ENCODE results near the gene LPCAT2. TPM values are rescaled to one million over a fixed set of nuclear protein-coding genes. Genes with fewer than 3 reads are reported as not detected.

LPCAT2 gene
- polyA plus RNA-seq, 2 of the 4 experiments (the other 2 are of a cell fraction), result 8.0 to 16.3 TPM

DNA sequence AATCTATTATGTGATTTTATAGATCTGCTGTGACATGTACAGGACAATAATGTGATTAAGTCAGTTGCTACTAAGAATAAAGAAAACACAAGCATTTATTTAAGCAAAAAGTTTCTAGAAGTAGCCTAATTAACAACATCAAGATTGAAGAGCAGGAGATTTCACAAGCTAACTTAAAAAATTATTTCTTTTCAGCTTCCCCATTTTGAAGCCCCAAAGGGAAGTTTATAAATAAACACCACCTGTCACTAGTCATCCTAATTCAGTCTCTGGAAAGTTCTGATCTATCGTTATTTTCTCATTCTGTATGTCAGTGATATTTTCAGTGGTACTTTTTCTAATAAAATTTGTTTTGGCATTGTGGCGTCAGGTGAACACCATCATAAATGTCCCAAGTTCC lies 65.9 kb downstream of the LPCAT2 start:
- CTCF ChIA-PET, result interaction anchor here (5.1 kb wide), 1 partner anchor 110 kb away, joined by 24 read pairs; no protein-coding TSS in a partner anchor
- no peaks in the 10 kb centered on the region for H3K4me1 ChIP-seq
- no peak for DNase-seq (ENCODE audit: low read depth in 1 of 2, low spot score in 1 of 2)
- 79% methylated on average over 2 of the region's 2 CpGs for WGBS (ENCODE audit: missing lambda C conversion rate)
- H3K27ac ChIP-seq, result no peak overlapping the region
- no peak for FAIRE-seq
- TF ChIP-seq HOXB5 (CRISPR knock-in tag; IDR thresholded peaks at IDR 0.05), result no peak
- no peak for TF ChIP-seq CEBPB (IDR thresholded peaks at IDR 0.05)
- H3K9me3 ChIP-seq, result no peaks in the 10 kb centered on the region
- ATAC-seq, result no peak
- H3K4me2 ChIP-seq, result no peak overlapping the region
- no peak overlapping the region for H3K4me3 ChIP-seq
- POLR2A ChIA-PET, result no interaction called here

- ChIA-PET POLR2A (no interaction called here), CTCF (interaction anchor here (5.1 kb wide), 1 partner anchor 110 kb away, joined by 24 read pairs; no protein-coding TSS in a partner anchor)
- H3K9me3 ChIP-seq, result no peaks in the 10 kb centered on the region
- FAIRE-seq (peak; percentile 18), DNase-seq (ENCODE audit: low read depth in 1 of 2, low spot score in 1 of 2) (no peak), ATAC-seq (no peak)
- H3K27ac ChIP-seq, result no peak overlapping the region
- TF ChIP-seq KDM1A (IDR thresholded peaks at IDR 0.05; ENCODE audit: low read depth) (no peak), NPAS2 (CRISPR knock-in tag; IDR thresholded peaks at IDR 0.05; ENCODE audit: borderline replicate concordance) (no peak), EP300 (IDR thresholded peaks at IDR 0.05) (no peak), CHD4 (IDR thresholded peaks at IDR 0.05; ENCODE audit: borderline replicate concordance) (no peak)
- TF ChIP-seq, protein P1, sequence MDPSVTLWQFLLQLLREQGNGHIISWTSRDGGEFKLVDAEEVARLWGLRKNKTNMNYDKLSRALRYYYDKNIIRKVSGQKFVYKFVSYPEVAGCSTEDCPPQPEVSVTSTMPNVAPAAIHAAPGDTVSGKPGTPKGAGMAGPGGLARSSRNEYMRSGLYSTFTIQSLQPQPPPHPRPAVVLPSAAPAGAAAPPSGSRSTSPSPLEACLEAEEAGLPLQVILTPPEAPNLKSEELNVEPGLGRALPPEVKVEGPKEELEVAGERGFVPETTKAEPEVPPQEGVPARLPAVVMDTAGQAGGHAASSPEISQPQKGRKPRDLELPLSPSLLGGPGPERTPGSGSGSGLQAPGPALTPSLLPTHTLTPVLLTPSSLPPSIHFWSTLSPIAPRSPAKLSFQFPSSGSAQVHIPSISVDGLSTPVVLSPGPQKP (IDR thresholded peaks at IDR 0.05; ENCODE audit: low read depth, low read length), result no peak
- TF ChIP-seq, protein P2, sequence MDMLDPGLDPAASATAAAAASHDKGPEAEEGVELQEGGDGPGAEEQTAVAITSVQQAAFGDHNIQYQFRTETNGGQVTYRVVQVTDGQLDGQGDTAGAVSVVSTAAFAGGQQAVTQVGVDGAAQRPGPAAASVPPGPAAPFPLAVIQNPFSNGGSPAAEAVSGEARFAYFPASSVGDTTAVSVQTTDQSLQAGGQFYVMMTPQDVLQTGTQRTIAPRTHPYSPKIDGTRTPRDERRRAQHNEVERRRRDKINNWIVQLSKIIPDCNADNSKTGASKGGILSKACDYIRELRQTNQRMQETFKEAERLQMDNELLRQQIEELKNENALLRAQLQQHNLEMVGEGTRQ (IDR thresholded peaks at IDR 0.05), result no peak
- no peak overlapping the region for H3K4me3 ChIP-seq
- no peaks in the 10 kb centered on the region for H3K4me1 ChIP-seq
- no peak overlapping the region for H3K4me2 ChIP-seq
- WGBS (ENCODE audit: missing lambda C conversion rate), result 36% methylated on average over 1 of the region's 1 CpG
These were observed 66.6 kb downstream of the LPCAT2 start for GRCh38 chr16:55575496-55575895.

DNA sequence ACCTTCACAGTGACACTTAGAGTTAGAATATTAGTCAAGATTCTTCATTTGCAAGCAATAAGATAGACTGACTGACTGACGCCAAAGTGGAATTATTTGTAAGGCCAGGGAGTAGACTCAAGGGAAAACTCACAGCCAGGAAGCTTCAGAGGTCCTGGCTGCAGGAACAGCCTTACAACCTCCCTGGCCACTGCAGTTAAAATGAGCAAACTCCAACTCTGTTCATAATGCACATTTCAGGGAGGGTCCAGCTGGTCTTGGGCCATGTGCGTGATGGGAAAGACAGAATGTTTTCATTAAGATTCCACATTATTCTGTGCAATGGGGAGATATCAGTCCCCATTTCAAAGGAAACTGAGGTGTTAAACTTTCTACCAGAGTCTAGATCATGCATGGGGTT lies 67.5 kb downstream of the LPCAT2 start:
- no peak overlapping the region for H3K4me3 ChIP-seq
- FAIRE-seq (no peak), DNase-seq (ENCODE audit: low read depth in 1 of 2, low spot score in 1 of 2) (no peak), ATAC-seq (no peak)
- no peaks in the 10 kb centered on the region for H3K9me3 ChIP-seq
- CTCF ChIA-PET, result interaction anchor here (1.0 to 5.1 kb wide), 2 partner anchors 9 to 111 kb away, joined by 3 to 24 read pairs; no protein-coding TSS in a partner anchor
- no peak overlapping the region for H3K27ac ChIP-seq
- no peak overlapping the region for H3K4me2 ChIP-seq
- TF ChIP-seq NR3C1 (IDR thresholded peaks at IDR 0.05) (no peak), MAFK (IDR thresholded peaks at IDR 0.05; ENCODE audit: partially characterized antibody) (no peak), RNF2 (IDR thresholded peaks at IDR 0.05; ENCODE audit: borderline replicate concordance, low read depth) (no peak), CBX8 (IDR thresholded peaks at IDR 0.05) (no peak), FOSL2 (IDR thresholded peaks at IDR 0.05) (no peak), FOSL2 (CRISPR knock-in tag; IDR thresholded peaks at IDR 0.05) (no peak), RARB (CRISPR knock-in tag; IDR thresholded peaks at IDR 0.05) (no peak), BHLHE40 (IDR thresholded peaks at IDR 0.05; ENCODE audit: low read depth, low read length) (no peak), HOXB5 (CRISPR knock-in tag; IDR thresholded peaks at IDR 0.05) (no peak), CEBPB (IDR thresholded peaks at IDR 0.05) (no peak), HOXB13 (CRISPR knock-in tag; IDR thresholded peaks at IDR 0.05; ENCODE audit: low read depth) (no peak), GATA3 (IDR thresholded peaks at IDR 0.05; ENCODE audit: borderline replicate concordance) (no peak), ZFP36 (IDR thresholded peaks at IDR 0.05; ENCODE audit: borderline replicate concordance, partially characterized antibody) (no peak), EHMT2 (IDR thresholded peaks at IDR 0.05; ENCODE audit: low read depth) (no peak), SREBF2 (IDR thresholded peaks at IDR 0.05) (no peak), CTCF (IDR thresholded peaks at IDR 0.05) (no peak), ZSCAN20 (CRISPR knock-in tag; IDR thresholded peaks at IDR 0.05) (no peak)
- TF ChIP-seq, protein P3, sequence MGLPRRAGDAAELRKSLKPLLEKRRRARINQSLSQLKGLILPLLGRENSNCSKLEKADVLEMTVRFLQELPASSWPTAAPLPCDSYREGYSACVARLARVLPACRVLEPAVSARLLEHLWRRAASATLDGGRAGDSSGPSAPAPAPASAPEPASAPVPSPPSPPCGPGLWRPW (IDR thresholded peaks at IDR 0.05), result no peak
- TF ChIP-seq, protein P2 (IDR thresholded peaks at IDR 0.05), result no peak
- TF ChIP-seq, protein P4, sequence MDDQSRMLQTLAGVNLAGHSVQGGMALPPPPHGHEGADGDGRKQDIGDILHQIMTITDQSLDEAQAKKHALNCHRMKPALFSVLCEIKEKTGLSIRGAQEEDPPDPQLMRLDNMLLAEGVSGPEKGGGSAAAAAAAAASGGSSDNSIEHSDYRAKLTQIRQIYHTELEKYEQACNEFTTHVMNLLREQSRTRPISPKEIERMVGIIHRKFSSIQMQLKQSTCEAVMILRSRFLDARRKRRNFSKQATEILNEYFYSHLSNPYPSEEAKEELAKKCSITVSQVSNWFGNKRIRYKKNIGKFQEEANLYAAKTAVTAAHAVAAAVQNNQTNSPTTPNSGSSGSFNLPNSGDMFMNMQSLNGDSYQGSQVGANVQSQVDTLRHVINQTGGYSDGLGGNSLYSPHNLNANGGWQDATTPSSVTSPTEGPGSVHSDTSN (IDR thresholded peaks at IDR 0.05), result no peak
- no peaks in the 10 kb centered on the region for H3K4me1 ChIP-seq
- POLR2A ChIA-PET, result no interaction called here
- 86% methylated on average over 2 of the region's 2 CpGs for WGBS (ENCODE audit: missing lambda C conversion rate)
